Common myeloid progenitor, CD34-positive (primary cell): ENCODE results near the gene TMPRSS13.
A peak's percentile ranks its signal among the peaks of the same experiment; 100 is the strongest.

Source experiments
- CTCF ChIA-PET: fragments of 350-600 bp; sonication (Branson Sonifier 250); formaldehyde crosslinking; loops from one replicate; lab custom pipeline; 2021; ENCODE audit warnings: antibody characterized with exemption; lab: Charles Lee
- POLR2A ChIA-PET: fragments of 350-600 bp; sonication (Branson Sonifier 250); formaldehyde crosslinking; loops from one replicate; lab custom pipeline; 2021; ENCODE audit warnings: antibody characterized with exemption; lab: Charles Lee
- DNase-seq, 3 donors: peaks; one replicate each; pipeline versions ENCODE4 v3.0.0 to v3.0.0-alpha.2; 2013
- H3K27ac ChIP-seq, 2 experiments: 1 replicate in 1 of 2; 2 replicates in 1 of 2; pipeline ENCODE4 v1.7.0; 2013; ENCODE audit warnings: inconsistent platforms in 2 of 2, low read length in 2 of 2, mild to moderate bottlenecking in 2 of 2, low read depth in 1 of 2, moderate library complexity in 1 of 2; ENCODE audit not compliant: severe bottlenecking in 2 of 2, insufficient read depth in 1 of 2, poor library complexity in 1 of 2
- H3K27me3 ChIP-seq, 5 experiments: replicated peaks in 2 of 5; 1 replicate in 3 of 5; 2 replicates in 2 of 5; pipeline versions ENCODE4 v1.6.1 to v1.7.0; 2013; ENCODE audit warnings: low read length in 4 of 5, mild to moderate bottlenecking in 2 of 5, moderate library complexity in 2 of 5, inconsistent platforms in 1 of 5; ENCODE audit not compliant: insufficient read depth in 5 of 5, control insufficient read depth in 4 of 5
- H3K36me3 ChIP-seq, 4 experiments: 1 replicate in 2 of 4; 2 replicates in 2 of 4; pipeline versions ENCODE4 v1.6.1 to v1.7.0; 2013; ENCODE audit warnings: low read length in 3 of 4, control low read depth in 1 of 4, mild to moderate bottlenecking in 1 of 4; ENCODE audit not compliant: control insufficient read depth in 4 of 4, insufficient read depth in 4 of 4
- H3K4me1 ChIP-seq, 4 experiments: 1 replicate in 3 of 4; 2 replicates in 1 of 4; pipeline versions ENCODE4 v1.6.1 to v1.7.1; 2013; ENCODE audit warnings: low read length in 3 of 4, mild to moderate bottlenecking in 3 of 4, control low read depth in 1 of 4, inconsistent platforms in 1 of 4, moderate library complexity in 1 of 4; ENCODE audit not compliant: control insufficient read depth in 4 of 4, insufficient read depth in 4 of 4; ENCODE audit errors: control extremely low read depth in 1 of 4
- H3K4me3 ChIP-seq, 7 experiments: 1 replicate in 4 of 7; 2 replicates in 3 of 7; pipeline versions ENCODE4 v1.5.1 to v1.7.0; 2013; ENCODE audit warnings: mild to moderate bottlenecking in 7 of 7, low read length in 6 of 7, moderate library complexity in 6 of 7, inconsistent platforms in 2 of 7, low read depth in 2 of 7, control low read depth in 1 of 7; ENCODE audit not compliant: insufficient read depth in 4 of 7, control insufficient read depth in 1 of 7; ENCODE audit errors: extremely low read depth in 1 of 7
- H3K9me3 ChIP-seq, 5 experiments: 1 replicate in 4 of 5; 2 replicates in 1 of 5; pipeline versions ENCODE4 v1.6.1 to v1.7.1; 2013; ENCODE audit warnings: low read length in 4 of 5, mild to moderate bottlenecking in 2 of 5, inconsistent platforms in 1 of 5, low read depth in 1 of 5, moderate library complexity in 1 of 5; ENCODE audit not compliant: control insufficient read depth in 4 of 5, insufficient read depth in 2 of 5; ENCODE audit errors: control extremely low read depth in 1 of 5
- WGBS: methylation state at CpG from one replicate; pipeline ENCODE4 v1.1.5; 2013; ENCODE audit not compliant: insufficient coverage; 5-methylcytosine and 5-hydroxymethylcytosine counted together

TMPRSS13 gene

DNA sequence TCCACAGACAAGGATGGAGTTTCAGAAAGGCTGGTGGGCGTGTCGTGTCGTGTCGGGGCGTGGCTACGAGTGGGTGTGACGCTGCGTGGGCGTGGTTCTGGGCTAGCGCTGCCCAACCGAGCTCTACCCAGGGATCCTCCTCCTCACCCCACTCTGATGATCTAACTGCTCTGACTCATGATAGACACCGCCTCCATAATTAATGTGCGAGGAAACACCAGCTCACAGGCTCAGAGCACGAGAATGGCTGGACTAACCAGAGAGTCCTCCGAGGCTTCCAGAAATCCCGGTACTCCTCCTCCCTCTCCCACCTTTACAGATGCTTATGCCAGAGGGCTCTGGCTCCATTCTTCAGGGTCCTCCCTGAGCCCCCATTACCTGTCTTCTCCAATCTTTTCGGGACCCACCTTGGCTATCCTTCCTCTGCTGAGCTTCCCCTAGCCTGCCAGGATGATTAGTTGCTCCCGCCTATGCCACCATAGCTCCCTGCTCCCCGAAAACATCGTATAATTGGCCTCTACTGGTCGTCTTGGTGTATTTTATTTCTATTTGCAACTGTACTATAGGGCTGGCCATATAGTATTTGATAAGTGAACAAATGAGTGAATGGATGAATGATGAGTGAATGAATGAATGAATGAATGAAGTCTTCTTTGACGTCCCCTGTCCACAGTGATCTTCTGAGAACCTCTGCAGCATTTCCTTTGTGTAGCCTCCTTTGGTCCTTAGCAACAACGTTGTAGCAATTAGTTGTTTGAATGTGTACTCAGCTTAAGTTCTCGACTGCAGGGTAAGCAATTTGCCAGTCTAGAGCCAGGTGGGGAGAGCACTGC is 21.7 kb downstream of the TMPRSS13 start:
- 46% methylated on average over 22 of the region's 24 CpGs for WGBS
- Histone ChIP-seq H3K4me3 (peak overlapping the region in 3 of 7 experiments; percentile 13 to 57 (median 14)), H3K27ac (peak overlapping the region in 1 of 2 experiments; percentile 58), H3K9me3 (no peaks in the 10 kb centered on the region), H3K36me3 (no peaks in the 10 kb centered on the region), H3K4me1 (peaks cover 0 to 27% (median 7%) of the 10 kb centered on the region in 4 experiments), H3K27me3 (no peaks in the 10 kb centered on the region)
- CTCF ChIA-PET, result interaction anchor here (0.7 to 6.1 kb wide), 14 partner anchors 9 to 481 kb away, joined by 3 to 78 read pairs (median 4); partner anchors contain the start of gene FXYD2
- peak; percentile 75 to 92 (median 91) for DNase-seq
- POLR2A ChIA-PET, result no interaction called here

DNA sequence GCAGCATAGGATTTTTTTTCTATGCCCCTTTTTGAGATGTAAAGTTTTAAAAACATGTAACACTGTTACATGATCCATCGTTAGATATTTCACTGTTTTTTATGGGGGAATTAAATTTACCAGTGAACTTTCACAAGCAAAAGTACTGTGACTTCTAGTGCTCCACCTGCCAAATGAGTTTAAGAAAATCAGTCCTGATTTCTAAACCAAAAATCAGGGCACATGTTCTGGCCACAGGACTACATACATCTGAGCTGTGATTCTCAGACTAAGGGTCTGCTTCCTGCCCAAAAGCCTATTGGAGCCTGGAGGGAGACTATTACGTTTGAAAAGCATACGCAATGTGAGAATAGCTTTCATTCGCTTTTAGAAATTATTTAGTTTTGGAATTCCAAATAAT is 22.5 kb downstream of the TMPRSS13 start:
- no peaks in the 10 kb centered on the region for H3K36me3 ChIP-seq
- CTCF ChIA-PET, result interaction anchor here (0.7 to 6.1 kb wide), 11 partner anchors 10 to 480 kb away, joined by 3 to 78 read pairs (median 4); partner anchors contain the start of gene FXYD2

DNA sequence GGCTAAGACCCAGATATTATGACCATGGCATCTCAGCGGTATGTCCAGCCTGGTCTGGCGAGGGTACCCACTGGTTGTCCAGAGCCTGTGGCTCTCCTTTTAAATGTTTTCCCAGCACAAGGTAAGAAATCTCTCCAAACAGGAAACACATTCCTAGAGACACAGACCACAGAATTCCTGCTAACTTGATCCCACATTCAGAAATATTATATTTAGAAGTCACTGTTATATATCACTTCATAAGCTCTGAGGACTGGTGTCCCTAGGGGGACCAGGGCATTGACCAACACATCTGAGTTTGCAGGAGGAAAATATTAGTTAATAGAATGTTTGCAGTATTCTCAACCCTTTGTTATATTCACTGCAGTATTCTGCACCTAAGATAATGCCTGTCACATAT is 23.1 kb downstream of the TMPRSS13 start:
- H3K27ac ChIP-seq, result no peak overlapping the region
- H3K4me3 ChIP-seq, result no peak overlapping the region
- CTCF ChIA-PET, result interaction anchor here (1.2 to 6.1 kb wide), 5 partner anchors 11 to 88 kb away, joined by 3 to 78 read pairs (median 16); partner anchors contain the start of gene FXYD2
- H3K4me1 ChIP-seq, result peaks cover 0 to 27% (median 7%) of the 10 kb centered on the region in 4 experiments
- 100% methylated on average over 2 of the region's 2 CpGs for WGBS
- POLR2A ChIA-PET, result no interaction called here
- no peak for DNase-seq
- no peaks in the 10 kb centered on the region for H3K36me3 ChIP-seq
- H3K27me3 ChIP-seq, result no peaks in the 10 kb centered on the region
- no peaks in the 10 kb centered on the region for H3K9me3 ChIP-seq

More for the DNA sequence above, 22.5 kb downstream of the TMPRSS13 start:
- no peak overlapping the region for H3K4me3 ChIP-seq
- no peak overlapping the region for H3K27ac ChIP-seq
- POLR2A ChIA-PET, result no interaction called here
- H3K9me3 ChIP-seq, result no peaks in the 10 kb centered on the region
- H3K27me3 ChIP-seq, result no peaks in the 10 kb centered on the region
- DNase-seq, result no peak
- WGBS, result 98% methylated on average over 4 of the region's 4 CpGs
- peaks cover 0 to 27% (median 7%) of the 10 kb centered on the region in 4 experiments for H3K4me1 ChIP-seq

GRCh38 chr11:117905524-117905923 is 23.7 kb downstream of the TMPRSS13 start:
- H3K27ac ChIP-seq, result no peak overlapping the region
- no peaks in the 10 kb centered on the region for H3K36me3 ChIP-seq
- no peak for DNase-seq
- POLR2A ChIA-PET, result no interaction called here
- 67% methylated on average over 3 of the region's 4 CpGs for WGBS
- no peaks in the 10 kb centered on the region for H3K27me3 ChIP-seq
- H3K4me3 ChIP-seq, result no peak overlapping the region
- peaks cover 0 to 27% (median 7%) of the 10 kb centered on the region in 4 experiments for H3K4me1 ChIP-seq
- no peaks in the 10 kb centered on the region for H3K9me3 ChIP-seq
- CTCF ChIA-PET, result interaction anchor here (0.7 to 6.1 kb wide), 18 partner anchors 9 to 87 kb away, joined by 3 to 78 read pairs (median 6); partner anchors contain the start of gene FXYD2

GRCh38 chr11:117903505-117904382 is 25.5 kb downstream of the TMPRSS13 start:
- Histone ChIP-seq H3K4me3 (no peak overlapping the region), H3K9me3 (no peaks in the 10 kb centered on the region), H3K27me3 (no peaks in the 10 kb centered on the region), H3K36me3 (no peaks in the 10 kb centered on the region), H3K4me1 (peaks cover 0 to 23% (median 16%) of the 10 kb centered on the region in 4 experiments), H3K27ac (no peak overlapping the region)
- ChIA-PET CTCF (interaction anchor here (0.7 to 6.1 kb wide), 27 partner anchors 11 to 474 kb away, joined by 3 to 78 read pairs (median 5); partner anchors contain the start of genes FXYD2 and FXYD6), POLR2A (interaction anchor here (1.0 kb wide), 1 partner anchor 85 kb away, joined by 5 read pairs; no protein-coding TSS in a partner anchor)
- WGBS, result 97% methylated on average over 9 of the region's 14 CpGs
- DNase-seq, result no peak

DNA sequence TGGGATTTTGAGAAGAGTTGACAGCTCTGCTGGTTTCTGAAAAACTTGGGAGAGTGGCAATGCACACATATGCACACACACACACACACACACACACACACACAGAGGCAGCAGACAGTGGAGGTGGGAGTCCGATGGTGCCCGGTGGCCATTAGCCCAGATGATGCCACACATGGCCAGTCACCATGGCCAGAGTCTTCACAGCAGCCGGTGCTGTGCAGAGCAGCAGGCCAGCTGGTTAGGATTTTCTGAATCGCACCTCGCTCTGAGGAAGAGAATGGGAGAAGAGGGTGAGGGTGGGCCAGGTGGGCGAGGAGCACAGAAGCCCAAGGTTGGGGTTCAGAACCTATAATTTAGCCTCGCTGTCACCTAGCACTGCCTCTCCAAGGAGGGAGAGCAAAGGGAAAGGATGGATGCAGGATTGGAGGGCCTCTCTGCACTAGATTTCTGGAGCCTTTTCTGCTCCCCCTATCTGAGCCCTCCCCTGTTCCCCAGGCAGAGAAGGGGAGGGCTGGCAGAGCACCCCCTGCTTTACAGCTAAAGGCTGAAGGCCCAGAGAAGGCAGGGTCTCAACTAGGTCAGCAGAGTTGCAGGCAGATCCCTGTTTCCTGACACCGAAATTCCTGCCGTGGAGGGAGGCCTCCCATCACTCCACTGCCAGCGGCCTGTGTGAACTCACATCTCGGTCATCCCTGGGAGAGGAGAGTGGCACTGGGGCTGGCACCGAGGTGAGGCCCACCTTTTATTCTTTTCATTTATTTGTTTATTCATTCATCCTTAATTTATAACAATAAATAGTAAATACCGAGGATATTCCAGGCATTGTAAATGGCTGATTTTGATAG is 27.0 kb downstream of the TMPRSS13 start:
- Histone ChIP-seq H3K36me3 (no peaks in the 10 kb centered on the region), H3K27ac (no peak overlapping the region), H3K9me3 (no peaks in the 10 kb centered on the region), H3K4me1 (peaks cover 0 to 15% (median 7%) of the 10 kb centered on the region in 4 experiments), H3K4me3 (no peak overlapping the region), H3K27me3 (no peaks in the 10 kb centered on the region)
- WGBS, result 98% methylated on average over 8 of the region's 13 CpGs
- POLR2A ChIA-PET, result interaction anchor here (0.6 kb wide), 1 partner anchor 13 kb away, joined by 3 read pairs; no protein-coding TSS in a partner anchor
- CTCF ChIA-PET, result interaction anchor here (1.0 to 6.1 kb wide), 11 partner anchors 8 to 151 kb away, joined by 3 to 78 read pairs (median 5); no protein-coding TSS in a partner anchor
- no peak for DNase-seq
